Activated gamma-delta T cell (primary cell): ENCODE results near the gene MYO3B.

ENCODE experiments used
- DNase-seq: peaks from one replicate; lab custom pipeline; 2025; lab: John Stamatoyannopoulos, UW

The MYO3B gene

DNA sequence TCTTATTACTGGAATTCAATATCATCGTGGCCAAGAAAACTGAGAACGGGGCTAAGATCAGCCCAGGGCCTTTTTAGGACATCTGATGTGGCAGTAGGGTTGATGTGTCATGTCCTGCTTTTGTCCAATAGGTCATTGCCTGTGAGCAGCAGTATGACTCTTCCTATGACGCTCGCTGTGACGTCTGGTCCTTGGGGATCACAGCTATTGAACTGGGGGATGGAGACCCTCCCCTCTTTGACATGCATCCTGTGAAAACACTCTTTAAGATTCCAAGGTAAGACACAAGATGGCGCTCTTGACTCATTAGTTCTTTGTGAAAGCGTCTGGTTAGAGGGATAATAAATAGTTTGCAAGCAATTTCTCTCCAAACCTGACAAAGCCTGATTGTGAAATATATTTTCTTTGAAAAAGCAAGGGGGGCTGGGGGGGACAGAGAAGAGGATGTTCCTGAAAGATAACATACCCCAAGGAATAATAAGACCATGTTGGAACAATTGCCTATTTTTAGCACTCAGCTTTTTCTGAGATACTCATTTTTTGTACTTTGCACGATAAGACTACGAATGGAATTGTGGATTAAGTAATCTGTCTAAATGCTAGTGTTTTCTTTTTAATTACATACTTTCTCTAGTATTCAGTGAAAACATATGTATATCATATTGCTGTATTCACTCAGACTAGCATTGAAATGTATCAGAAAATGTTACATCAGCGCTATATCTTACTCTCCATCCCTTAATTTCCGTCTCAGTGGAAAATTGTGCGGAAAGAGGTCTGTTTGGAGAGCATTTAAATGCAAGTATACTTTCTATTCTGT is 58.1 kb downstream of the MYO3B start:
- no peak for DNase-seq

GRCh38 chr2:170236680-170237047 is 58.7 kb downstream of the MYO3B start:
- DNase-seq, result no peak

DNA sequence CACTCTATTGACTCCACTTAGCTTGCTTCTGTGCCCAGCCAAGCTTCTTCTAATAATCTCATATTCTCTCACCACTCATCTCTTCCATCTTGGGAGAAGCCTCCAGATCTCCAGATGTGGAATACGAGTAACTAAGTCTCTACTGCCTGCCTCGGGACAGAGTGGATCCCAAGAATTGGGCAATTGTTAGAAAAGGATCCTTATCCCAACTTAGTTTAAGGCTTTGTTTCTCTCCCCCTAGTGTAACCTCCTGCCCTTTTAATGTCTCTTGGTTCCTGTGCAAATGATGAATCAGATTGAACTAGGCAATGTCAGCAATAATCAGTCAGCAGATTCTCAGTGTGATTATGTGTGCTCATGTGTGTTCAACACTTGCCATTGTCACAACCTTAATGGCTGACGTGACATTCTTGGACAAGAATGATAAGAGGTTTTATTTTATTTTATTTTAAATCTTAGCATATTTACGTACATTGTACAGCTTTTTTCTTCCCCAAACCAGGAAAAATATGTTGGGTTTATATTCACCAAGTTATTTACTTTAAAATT is 59.7 kb downstream of the MYO3B start:
- DNase-seq, result no peak

DNA sequence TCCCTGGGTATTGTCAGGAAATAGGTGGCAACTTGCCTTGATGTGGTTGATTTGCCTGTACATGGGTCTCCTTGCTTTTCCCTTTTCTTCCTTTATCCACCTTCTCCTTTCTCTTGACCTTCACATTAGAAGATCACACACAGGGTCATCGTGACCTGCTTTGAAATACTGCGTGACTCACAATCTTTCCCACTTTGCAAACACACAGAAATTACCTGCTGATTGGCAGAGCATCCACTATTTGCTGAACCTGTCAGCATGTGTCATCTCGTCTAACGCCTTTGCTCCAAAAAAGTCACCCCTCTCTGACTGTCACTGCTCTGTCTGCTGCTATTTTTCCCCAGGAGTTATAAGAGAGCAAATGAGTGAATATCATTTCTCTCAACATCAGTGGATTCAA is 60.8 kb downstream of the MYO3B start:
- DNase-seq, result no peak

DNA sequence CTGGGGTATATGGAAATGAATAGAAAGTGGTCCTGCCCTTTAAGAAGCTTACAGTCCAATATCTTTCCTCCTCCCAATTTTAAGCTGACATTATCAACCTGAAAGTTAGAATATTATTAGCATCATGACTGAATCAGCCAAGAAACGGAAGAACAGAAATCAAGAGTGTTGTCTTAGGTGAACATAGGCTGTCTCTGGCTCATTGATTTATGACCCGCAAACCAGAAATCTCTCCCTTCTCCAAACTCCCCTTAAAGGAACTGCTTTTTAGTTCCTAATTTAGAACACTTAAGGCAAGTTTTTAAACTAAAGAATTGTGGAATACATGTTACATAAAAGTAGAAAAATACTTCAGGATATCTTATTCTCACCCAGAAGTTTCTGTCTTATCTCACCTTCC is 62.7 kb downstream of the MYO3B start:
- DNase-seq, result no peak

GRCh38 chr2:170241756-170242155 is 63.8 kb downstream of the MYO3B start:
- no peak for DNase-seq

DNA sequence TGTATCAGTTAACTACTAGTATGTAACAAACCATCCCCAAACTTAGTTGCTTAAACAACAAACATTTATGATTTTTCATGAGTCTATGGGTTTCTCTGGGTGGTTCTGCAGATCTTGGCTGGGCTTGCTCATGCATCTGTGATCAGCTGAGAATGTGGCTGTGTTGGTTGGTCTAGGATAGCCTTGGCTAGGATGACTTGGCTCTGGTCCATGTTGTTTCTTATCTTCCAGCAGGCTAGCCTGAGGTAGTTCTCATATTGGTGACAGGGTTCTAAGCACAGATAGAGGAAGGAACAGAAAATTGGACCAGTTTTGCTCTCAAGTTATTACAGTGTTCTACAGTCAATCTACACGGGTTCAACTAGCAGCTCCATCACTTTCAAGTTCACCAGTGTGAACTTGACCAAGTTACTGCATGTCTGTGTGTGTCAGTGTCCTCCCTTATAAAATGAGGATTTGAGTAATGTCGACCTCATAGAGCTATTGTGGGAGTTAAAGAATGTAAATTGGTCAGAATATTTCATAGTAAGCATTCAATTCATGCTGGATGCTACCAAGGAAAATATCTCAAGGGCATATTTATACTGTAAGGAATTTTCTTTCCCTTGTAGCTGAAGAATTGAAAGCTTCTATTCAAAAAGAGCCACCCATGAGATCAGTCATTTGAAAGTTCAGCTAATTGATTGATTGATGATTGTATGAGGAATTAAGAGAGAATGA is 65.3 kb downstream of the MYO3B start:
- DNase-seq, result no peak

DNA sequence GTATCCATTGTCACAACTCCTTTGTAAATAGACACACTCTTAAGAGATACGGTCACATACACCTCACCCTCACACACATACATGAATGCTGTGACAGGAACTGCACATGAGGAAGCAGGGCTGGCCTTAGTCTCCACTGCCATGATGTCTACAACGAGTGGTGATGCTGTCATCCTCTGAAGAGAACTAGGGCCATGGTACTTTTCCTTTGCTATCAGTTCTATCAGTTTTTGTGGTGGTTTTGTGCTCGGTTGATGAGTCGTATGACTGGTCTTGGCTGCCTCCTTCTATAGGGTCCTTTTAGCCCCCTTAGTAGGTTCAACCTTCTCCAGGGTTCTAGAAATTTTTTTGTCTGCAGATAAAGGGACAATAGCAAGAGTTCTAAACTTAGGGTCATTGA is 66.0 kb downstream of the MYO3B start:
- DNase-seq, result no peak

GRCh38 chr2:170244555-170244954 is 66.6 kb downstream of the MYO3B start:
- no peak for DNase-seq

- no peak for DNase-seq
These were observed 67.4 kb downstream of the MYO3B start for GRCh38 chr2:170245312-170245711.

DNA sequence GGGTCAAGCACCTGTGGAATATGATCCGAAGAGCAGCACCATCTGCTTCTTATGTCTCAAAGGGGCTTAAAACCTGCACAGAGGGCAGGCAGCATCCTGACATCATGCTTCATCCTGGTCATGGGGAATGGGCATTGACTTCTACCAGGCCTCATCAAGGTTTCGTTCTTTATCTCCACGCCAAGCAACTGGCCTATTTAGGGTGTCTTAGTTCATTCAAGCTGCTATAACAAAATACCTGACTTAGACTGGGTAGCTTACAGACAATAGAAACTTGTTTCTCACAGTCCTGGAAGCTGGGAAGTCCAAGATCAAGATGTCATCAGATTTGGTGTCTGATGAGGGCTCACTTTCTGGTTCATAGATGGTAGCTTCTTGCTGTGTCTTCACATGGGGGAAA is 69.4 kb downstream of the MYO3B start:
- DNase-seq, result no peak

- no peak for DNase-seq
These were observed 70.0 kb downstream of the MYO3B start for GRCh38 chr2:170247882-170248393.

- no peak for DNase-seq
These were observed 70.8 kb downstream of the MYO3B start for GRCh38 chr2:170248574-170249393.

DNA sequence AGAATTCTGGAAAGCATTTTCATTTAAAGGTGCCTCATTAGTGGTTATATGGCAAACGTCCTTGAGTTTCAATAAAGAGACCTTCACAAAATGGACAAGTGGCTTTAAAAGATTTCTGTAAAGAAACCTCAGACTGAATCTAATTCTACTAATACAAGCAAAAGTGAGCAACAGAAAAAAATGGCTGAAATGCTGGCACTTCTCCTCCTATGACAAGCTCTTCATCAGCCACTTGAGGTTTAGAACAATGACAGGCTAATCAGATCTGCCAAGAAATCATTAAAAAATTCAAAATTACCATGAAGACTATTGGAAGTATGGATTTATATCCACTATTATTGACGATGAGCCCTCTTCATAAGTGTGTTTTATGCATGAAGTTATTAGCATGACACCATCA is 71.8 kb downstream of the MYO3B start:
- DNase-seq, result no peak

DNA sequence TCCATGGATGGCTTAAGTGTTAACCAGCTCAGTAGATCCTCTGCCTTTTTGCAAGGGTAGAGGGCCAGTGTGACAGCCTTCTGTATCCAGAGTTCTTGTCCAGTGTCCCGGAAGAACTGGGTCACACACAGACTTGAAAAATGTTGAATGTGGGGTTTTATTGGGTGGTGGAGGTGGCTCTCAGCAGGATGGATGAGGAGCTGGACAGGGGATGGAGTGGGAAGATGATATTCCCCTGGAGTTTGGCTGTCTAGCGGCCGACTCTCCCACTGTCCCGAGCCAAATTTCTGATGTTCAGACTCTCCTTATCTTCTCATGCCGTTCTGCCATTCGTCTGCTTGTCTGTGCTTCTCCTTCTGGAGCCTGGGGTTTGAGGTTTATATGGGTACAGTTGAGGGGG is 72.6 kb downstream of the MYO3B start:
- no peak for DNase-seq

DNA sequence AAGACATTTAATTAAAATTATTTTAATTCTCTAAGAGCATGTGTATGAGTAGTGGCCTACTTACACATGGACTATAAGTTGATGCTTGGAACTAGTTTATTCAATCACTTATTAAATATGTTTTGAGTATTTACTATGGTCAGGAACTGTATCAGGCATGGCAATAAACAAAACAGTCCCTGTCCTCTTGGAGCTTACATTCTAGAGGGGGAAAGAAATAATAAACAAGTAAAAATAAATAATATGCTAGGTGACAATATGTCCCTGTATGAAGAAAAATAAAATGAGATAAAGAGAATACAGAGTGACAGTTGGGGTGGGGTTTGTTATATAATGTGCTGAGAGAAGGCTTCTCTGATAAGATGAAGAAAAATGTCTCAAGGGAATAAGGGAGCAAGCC is 74.5 kb downstream of the MYO3B start:
- DNase-seq, result no peak

- DNase-seq, result no peak
These were observed 75.8 kb downstream of the MYO3B start for GRCh38 chr2:170253721-170254230.

DNA sequence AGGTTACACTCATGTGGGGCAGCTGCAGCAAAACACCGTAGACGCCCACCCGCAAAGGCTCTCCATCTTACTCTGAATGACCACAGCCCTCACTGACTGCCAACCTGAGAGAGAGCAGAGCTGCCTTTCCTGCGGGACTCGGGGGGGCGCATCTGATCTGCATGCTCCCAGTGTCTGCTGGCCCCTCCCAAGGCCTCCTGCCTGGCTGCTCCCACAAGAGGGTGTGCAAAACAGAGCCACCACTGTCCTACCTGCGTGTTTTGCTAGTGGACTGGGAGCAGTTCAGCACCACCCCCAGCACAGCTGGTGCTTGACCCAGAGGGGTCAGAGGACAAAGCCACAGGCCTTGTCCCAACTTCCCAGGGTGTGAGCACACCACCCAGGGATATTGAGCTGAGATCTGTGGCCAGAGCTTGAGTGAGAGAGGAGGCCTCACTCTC is 76.4 kb downstream of the MYO3B start:
- DNase-seq, result no peak

GRCh38 chr2:170255137-170255536 is 77.2 kb downstream of the MYO3B start:
- no peak for DNase-seq

- DNase-seq, result no peak
These were observed 78.0 kb downstream of the MYO3B start for GRCh38 chr2:170255971-170256370.

DNA sequence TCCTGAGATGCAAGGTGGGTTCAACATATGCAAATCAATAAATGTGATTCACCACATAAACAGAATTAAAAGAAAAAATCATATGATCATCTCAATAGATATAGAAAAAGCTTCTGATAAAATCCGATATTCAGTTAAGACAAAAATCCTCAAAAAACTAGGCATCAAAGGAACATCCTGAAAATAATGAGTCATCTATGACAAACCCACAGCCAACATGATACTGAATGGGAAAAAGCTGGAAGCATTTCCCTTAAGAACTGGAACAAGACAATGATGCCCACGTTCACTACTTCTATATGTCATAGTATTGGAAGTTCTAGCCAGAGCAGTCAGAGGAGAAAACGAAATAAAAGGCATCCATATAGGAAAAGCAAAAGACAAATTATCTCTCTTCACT is 80.4 kb downstream of the MYO3B start:
- DNase-seq, result no peak

DNA sequence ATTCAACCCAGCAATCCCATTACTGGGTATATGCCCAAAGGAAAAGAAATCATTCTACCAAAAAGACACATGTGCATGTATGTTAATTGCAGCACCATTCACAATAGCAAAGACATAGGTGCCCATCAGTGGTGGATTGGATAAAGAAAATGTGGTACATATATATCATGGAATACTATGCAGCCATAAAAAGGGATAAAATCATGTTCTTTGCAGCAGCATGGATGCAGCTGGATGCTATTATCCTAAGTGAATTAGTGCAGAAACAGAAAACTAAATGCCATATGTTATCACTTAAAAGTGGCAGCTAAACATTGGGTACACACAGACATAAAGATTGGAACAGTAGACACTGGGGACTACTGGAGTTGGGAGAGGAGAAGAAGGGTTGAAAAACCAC is 82.2 kb downstream of the MYO3B start:
- no peak for DNase-seq
